Middle frontal gyrus (tissue), 1 donor: ENCODE results near the gene OPCML.

ENCODE experiments used
- DNase-seq: peaks from one replicate; pipeline ENCODE4 v3.0.0-alpha.2; 2015; ENCODE audit warnings: low spot score; ENCODE audit errors: extremely low spot score

Gene OPCML

DNA sequence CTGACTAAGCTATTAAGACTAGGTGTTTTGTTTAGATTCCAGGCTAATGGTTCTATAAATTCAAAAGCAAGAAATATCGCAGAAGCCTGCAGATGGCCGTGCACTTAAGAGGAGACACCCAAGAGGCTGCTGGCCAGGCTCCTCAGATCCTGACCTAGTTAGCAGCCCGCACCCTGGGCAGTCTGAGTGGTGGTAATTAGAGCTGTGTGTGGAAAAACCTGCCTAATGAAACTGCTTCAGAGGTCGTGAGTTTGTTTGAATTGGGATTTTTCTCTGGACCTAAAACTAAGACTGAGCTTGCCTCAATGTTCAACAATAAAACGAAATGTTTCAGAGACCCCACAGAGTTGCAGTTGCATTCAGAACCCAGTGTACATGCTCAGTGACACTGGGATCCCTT is 627.7 kb downstream of the OPCML start:
- no peak for DNase-seq

DNA sequence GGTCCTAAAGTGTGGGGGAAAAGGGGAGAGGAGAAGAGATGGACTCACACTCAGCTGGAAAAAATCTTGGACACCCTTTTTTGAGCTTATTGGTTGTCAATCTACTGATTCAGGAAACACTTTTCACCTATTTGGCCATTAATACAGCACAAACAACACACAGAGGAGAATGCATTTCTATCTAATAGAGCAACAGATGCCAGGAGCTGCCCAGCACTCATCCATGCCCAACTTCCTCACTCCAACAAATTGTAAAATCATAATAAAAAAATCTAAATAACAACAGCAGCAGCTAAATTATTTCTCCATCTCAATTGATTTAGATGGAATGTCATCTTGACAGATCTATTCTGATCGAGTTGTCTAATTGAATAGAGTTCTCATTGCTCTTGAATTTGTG is 628.2 kb downstream of the OPCML start:
- DNase-seq: no peak

DNA sequence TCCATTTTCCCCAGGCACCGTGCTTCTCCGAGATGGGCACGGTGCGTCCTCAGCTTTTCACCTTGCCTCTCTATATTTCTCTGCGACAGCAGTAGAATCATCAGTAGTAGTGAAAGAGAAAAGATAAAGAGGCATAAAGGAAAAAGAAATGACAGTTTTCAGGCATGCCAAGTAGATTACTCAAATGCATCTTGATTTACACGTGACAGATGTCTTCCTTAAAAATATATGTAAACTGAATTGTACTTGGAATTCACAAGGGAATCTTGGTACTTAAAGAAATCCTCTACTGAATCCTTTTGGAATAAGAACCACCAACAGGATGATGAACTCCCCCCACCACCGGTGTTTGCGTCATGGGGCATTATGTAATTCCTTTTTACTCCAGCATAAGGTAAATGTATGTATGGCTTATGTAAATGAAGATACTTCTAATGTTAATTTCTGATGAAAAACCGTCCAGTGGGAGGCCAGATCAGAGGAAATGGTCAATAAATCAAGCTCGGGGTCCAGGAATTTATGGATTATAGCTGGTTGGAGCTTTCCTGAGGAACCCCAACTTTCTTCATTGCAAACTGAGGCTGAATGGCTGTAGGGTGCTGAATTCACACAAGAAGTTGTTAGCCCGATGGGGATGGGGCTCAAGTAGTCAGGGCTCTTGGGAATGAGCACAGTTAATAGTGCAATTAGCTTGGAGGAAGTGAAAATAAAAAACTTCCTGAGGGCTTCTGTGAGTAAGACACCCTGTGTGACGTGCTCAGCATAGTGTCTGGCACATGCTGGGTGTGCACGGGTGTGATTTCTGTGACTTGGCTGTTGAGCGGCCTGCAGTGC is 630.4 kb downstream of the OPCML start:
- no peak for DNase-seq

DNA sequence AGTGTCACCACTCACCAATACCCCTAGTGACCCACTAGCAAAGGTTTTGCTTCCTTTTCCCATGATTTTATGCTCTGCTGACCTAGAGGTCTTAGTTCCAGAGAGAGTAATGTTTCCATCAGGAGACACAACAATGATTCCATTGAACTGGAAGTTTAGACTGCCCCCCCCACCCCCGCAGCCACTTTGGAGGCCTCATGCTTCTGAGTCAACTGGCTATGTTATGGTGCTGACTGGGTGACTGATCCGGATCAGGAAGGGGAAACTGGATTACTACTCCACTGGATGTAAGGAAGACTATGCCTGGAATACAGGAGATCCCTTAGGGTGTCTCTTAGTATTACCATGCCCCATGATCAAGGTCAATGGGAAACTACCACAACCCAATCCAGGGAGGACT is 633.6 kb downstream of the OPCML start:
- no peak for DNase-seq

DNA sequence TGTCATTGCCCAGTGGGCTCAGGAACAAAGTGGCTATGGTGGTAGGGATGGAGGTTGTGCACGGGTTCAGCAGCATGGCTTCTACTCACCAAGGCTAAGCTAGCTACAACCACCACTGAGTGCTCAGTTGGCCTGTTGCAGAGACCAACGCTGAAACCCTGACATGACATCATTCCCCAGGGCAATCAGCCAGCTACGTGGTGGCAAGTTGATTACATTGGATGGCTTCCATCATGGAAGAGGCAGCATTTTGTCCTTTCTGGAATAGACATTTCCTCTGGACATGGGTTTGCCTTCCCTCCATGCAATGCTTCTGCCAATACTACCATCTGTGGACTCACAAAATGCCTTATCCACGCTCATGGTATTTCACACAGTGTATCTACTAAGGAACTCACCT is 634.3 kb downstream of the OPCML start:
- no peak for DNase-seq

DNA sequence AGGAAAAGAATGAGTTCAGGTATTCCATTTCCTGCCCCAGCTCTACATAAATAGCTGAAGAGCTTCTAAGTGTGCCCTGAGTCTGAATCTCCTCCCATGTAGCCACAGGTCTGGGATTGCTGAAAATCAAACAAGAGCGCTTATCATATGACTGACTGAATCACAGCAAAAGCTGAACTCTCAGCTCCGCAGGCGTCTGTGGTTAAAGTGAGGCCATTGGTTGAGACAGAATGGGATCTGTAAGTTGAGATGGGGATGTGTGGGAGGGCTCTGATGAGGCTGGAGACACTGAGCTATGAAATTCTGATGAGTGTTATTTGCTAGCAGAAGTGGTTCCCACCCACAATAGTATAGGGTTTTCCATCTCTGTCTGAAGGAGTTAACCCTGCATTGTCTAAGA is 637.0 kb downstream of the OPCML start:
- no peak for DNase-seq

DNA sequence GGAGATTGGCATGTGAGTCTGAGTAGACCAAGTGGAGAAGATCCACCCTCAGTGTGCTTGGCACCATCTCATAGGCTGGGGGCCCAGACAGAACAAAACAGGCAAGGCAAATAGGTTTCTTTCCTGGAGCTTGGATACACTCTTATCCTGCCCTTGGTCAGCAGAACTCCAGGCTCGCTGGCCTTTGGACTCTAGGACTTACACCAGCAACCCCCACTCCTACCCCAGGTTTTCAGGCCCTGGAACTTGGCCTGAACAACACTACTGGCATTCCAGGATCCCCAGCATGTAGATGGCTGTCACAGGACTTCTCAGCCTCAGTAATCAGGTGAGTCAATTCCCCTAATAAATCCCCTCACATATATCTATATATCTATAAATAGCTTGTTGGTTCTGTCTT is 637.7 kb downstream of the OPCML start:
- no peak for DNase-seq

DNA sequence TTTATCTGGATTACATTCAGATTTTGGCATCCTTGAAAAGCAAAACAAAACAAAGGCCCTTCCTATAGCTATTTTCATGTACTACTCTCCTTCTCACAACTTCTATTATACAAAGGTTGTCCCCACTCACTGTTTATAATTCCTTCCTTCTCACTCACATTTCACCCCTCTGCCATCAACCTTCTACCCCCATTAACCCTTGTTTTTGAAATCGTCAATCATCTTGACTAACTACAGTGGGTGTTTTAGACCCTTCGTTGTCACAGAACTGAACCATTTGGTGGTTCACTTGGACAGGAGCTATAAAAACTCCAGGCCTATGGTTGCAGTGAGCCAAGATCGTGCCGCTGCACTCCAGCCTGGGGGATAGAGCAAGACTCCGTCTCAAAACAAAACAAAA is 639.4 kb downstream of the OPCML start:
- DNase-seq: no peak

DNA sequence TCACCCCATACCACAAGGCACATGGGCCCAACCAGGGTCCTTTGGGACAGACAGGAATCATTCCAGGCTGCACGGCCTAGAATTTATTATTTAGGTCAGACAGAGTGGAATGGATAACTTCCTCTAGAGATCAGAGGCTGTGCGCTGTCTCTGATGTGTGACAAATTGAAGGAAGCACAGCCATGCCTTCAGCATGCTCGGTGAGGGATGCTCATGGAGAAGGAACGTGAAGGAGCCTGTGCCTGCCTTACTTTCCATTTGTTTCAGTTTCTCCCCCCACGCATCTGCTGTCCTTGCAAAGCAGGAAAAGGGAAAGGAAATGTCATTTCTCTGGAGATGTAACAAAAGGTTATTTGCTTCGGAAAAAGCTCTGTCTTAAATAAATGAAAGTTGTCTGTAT is 644.1 kb downstream of the OPCML start:
- DNase-seq: no peak

DNA sequence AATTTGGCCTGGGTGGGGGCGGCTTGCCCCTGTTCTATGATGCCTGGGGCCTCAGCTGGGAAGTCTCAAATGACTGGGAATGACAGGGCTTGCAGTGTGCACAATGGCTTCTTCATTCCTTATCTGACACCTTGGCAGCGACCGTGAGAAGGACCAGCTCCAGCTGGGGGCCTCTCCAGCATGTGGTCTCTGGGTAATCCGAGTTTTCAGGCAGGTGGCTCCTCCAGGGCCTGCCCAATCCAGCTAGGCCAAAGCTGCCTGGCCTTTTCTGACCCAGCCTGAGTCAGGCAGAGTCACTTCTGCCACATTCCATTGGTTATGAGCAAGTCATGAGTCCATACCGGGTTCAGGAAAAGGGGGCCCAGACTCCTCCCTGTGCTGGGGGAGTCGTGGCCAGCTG is 646.0 kb downstream of the OPCML start:
- no peak for DNase-seq

DNA sequence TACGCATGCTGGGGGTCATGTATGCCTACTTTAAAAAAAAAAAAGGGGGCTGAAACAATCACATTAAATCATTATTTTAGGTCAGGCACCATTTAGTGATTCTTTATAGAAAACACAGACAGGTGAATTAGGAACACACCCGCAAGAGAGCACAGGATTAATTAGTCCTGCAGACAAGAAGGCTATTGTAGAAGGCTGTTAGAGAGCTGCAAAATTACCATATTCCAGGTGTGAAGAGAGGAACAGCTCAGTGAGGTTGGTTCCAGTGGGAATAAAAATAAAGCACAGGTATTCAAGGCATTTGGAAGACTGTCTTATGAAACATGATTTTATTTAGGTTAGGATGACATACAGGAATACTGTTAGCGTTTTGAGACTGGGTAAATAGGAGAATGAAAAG is 649.1 kb downstream of the OPCML start:
- no peak for DNase-seq

DNA sequence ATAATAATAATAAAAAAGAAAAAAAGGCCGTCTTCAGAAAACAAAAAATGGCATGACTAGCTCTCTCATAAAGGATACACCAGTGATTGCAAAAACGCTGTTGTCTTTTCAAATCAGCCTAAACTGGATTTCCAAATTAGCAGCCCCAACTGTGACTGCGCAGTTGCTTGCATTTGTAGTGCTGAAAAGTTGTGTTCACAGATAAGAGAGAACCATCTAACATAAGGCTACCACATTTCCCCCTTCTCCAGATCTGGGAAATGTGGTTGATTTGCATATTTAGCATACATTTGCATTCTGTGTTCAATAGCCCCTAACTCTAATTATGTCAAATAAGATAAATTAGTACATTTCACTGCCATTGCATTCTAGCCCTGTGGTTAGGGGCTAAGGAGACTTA is 650.7 kb downstream of the OPCML start:
- DNase-seq: no peak

DNA sequence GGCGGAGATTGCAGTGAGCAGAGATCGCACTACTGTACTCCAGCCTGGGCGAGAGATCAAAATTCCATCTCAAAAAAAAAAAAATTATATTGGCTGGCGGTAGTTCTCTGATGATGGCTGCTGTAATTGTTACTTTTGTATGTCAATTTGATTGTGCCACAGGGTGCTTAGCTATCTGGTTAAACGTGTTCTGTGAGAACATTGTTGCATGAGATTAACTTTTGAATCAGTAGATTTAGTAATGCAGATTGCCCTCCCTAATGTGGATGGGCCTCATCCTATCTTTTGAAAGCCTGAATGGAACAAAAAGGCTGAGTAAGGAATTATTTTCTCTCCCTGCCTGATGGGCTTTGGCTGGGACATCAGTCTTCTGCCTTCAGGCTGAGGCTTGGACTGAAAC is 654.2 kb downstream of the OPCML start:
- DNase-seq: no peak

DNA sequence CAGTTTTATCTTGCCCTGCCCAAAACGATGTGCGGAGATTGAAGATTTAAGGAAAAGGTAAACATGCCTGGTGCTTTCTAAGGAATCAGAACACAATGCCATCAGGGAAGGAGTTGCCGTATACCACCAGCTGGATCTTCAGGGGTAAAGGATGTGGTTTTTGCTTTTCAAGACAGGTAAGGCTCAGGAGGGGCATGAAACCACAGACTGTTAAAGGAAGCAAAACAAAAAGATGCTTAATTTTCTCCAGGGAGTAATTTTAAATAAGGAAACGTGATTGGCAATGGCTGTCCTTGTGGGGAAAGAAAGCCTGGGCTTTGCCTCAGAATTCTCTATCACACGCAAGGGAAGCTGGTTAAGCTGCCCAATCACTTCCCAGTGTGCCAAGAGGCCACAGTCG is 655.6 kb downstream of the OPCML start:
- no peak for DNase-seq

DNA sequence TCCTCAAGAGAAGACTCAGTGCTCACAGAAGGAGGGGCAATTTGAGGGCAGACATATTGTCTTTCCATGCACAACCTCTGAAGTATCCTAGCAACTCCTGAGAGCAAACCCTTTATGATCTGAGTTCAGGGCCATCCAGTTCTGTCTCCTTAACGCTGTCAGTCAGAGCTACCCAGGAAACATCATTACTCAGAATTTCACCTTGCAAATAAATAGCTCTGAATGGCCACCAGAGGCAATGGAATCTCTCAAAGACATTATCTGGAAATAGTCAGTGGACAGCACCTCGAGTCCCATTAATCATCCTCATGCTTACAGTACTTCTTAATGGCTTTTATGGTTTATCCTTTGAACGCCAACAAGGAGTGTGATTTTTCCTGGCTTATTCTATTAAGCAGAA is 656.1 kb downstream of the OPCML start:
- DNase-seq: no peak

DNA sequence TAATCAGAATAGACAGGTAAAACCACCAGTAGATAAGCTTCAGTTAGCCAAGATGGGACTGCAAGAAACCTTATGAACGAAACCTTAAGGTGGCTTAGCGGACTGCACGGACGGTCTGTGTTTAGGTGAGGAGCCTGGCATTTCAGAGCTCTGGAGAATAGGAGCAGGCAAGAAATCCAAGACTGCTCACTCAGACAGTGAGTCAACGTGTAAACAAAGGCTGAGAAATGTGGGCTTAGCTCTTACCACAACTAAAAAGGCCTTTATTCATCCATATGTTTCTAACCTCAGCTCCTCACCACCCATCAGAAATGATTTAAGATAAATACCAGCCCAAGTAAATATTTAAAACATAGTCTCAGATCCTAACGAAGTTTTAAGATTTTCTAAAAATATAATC is 657.7 kb downstream of the OPCML start:
- DNase-seq: no peak

DNA sequence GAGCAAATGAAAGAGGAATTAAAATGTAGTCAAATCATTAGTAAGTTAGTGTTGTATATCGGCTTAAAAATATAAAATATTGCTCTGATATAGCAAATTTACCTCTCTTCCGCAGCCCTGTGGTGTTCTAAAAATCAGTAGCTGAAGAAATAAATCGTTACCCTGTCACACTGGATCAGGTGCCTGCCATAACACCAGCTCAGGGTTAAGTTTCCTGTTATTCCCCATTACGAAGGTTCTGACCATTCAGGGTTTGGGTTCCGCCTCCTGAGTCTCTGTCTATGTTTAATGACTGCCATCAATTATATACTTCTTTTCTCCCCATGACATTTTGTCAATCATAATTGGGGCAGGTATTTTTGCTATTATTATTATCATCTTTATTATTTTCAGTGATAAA is 658.5 kb downstream of the OPCML start:
- DNase-seq: no peak

DNA sequence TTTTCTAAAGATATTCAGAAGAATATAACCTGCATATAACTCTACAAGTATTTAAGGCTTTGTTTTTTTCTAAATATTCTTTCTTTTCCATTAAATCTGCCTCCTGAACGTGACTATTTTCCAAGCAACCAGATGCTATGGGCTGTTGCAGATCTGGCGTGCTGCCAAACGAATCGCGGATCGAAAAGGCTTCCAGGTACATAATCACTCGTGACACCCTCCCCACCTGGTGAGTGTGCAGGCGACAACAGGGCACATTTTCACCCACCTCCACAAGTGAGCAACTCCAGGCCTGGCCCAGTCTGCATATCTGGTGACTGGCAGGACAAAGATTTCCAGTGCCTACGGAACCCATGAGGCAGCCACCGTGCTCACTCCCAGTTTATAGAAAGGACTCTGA is 660.1 kb downstream of the OPCML start:
- no peak for DNase-seq

DNA sequence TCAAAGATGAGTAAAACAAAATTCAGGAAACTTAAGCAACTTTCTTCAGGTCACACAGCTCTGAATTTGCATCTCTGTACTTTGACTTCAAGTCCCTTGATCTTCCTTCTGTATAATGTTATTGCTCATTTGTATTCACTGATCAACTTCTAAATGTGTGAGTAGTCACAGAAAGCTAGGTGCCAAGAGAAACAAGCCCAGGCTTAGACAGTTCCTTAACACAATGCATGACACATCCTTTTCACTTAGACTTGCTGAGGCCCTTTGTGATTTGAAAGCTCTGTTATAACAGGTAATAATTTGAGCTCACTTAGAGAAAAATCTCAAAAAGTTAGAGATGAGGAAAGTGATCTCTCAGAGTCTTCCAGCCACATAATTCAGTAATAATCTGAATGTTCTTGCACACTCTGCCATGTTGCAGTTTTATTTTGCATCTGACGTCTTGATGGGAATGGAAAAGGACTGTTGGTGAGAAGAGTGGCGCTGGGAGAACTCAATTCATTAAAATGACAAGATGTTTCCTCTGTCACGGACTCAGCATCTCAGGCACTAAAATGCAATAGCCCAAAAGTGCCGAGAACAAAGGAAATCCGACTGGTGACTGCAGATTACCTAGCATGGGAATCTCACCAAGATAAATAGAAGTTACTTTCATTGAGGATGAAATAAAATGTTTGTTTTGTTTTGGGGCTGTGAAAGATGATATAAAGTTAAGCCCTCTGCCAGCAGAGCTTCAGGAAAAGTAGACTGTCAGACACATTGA is 665.3 kb downstream of the OPCML start:
- DNase-seq: no peak

DNA sequence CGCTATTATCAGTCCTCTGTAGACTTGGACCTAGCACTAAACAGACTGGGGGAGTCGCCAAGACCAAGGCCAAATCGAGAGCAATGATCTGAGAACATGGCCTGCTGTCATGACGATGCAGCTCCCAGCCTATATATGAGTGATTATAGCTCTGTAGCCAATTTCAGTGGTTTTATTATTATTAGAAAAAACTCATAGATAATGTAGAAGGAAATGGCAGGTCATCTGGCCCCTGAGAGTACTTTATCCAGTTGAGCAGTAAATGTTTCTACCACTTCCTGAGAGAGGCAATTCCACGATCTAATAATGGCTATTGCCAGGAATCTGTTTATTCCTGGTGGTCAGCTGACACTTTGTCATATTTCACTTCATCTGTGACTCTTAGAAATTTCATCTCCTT is 666.7 kb downstream of the OPCML start:
- no peak for DNase-seq

DNA sequence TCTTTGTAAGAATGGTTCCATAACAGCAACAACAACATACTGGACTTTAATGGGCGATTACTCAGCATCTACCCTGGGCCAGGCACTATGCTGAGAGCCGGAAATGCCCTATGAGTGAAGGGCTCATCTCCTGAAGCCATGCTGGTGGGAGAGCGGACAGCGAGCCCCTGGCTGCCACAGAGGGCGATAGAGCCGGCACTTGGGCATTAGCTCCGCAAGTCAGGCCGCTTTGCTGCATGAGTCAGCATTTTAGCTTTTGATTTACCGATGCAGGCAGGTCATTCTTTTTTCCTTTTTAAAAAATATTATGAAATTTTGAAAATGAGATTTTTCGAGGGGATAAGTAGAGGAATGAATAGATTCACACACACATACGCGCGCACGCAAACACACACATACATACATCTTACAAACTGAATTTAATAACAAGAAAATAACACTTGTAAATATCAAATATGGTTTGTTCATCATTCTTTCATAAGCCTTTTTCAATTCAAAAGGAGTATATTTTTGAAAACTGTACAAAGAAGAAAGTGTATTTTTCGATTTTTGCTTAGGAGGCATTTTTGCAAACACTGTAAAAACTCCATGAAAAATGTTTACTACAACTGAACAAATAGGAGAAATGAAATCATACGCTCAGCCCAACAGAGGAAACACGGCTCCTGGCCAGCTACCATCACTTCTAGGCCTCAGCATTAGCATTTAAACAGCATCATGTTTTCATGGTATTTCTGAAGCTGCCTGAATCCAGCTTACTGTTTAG is 667.3 kb downstream of the OPCML start:
- DNase-seq: no peak

DNA sequence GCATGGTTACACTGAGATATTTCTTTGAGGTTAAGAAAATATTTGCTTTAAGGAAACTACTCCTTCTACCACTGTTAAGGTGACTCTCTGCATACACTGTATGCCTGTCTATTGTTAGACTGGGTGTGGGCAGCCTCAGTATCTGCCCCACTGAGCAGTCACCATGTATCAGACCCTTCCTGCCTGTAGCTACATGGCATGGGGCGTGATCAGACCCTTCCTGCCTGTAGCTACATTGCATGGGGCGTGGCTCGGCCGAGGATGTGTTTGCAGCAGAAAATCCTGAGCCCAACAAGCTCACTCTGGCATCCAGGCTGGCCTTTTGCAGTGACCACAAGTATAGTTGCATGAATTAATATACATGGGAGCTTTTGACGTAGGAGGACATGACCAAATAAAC is 669.4 kb downstream of the OPCML start:
- DNase-seq: no peak
